Stimulated activated CD4-positive, alpha-beta T cell treated with anti-CD3 and anti-CD28 coated beads, TNF-alpha, amount 100 ng/mL, for 4 hours (primary cell): ENCODE results near the gene BCAP29.

Source experiments
- DNase-seq, 3 experiments: peaks; one replicate each; pipeline ENCODE4 v3.0.0-alpha.2; 2020; ENCODE audit warnings: low read depth in 3 of 3

BCAP29 gene

DNA sequence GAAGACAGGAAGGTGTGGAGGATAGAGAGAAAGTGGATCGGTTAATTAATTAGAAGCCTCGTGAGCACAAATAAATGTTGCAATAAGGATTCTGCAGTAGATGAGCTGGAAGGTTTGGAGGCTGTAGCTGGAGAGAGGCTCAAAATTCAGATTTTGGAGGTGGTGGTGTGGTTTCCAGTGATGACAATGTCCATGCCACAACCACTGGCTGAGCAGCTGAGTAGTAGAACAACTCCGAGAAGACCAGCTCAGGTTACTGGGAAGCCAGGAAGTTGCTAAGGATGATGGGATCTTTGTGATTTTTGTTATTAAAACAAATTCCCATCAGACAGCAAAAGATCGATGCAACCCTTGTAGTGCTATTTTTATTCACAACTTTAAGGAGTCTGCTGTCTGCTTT, 88.2 kb downstream of the BCAP29 start:
- DNase-seq, result no peak
